Progenitor cell of endocrine pancreas (in vitro differentiated cells): ENCODE measurements around the gene ASIC3. TPM values are rescaled to one million over a fixed set of nuclear protein-coding genes. Genes with fewer than 3 reads are reported as not detected.
A peak's percentile ranks its signal among the peaks of the same experiment; 100 is the strongest.

Source experiments
- DNase-seq: peaks from one replicate; pipeline ENCODE4 v3.0.0; 2021; ENCODE audit warnings: low spot score; ENCODE audit not compliant: unreplicated experiment
- H3K27ac Mint-ChIP-seq: 2 replicates; pipeline ENCODE4 v1.8.0; 2021; ENCODE audit warnings: mild to moderate bottlenecking, moderate library complexity, mixed read lengths
- H3K27me3 Mint-ChIP-seq: 2 replicates; pipeline ENCODE4 v1.8.0; 2021; ENCODE audit warnings: mixed read lengths
- H3K36me3 Mint-ChIP-seq: 2 replicates; pipeline ENCODE4 v1.8.0; 2022; ENCODE audit warnings: mixed read lengths; ENCODE audit not compliant: insufficient read depth
- H3K4me1 Mint-ChIP-seq: 2 replicates; pipeline ENCODE4 v1.8.0; 2021; ENCODE audit warnings: low read depth, mixed read lengths
- H3K4me3 Mint-ChIP-seq: 2 replicates; pipeline ENCODE4 v1.8.0; 2021; ENCODE audit warnings: low read depth, mild to moderate bottlenecking, moderate library complexity, mixed read lengths
- H3K9me3 Mint-ChIP-seq: 2 replicates; pipeline ENCODE4 v1.8.0; 2021; ENCODE audit warnings: low read depth, mixed read lengths
- CTCF ChIP-seq: fragments of 200-600 bp; sonication (generic); IDR thresholded peaks from one replicate; pipeline ENCODE4 v1.5.0; 2021; ENCODE audit warnings: antibody characterized with exemption, mild to moderate bottlenecking; ENCODE audit not compliant: unreplicated experiment
- total RNA-seq: library from RNA; stranded (reverse); gene quantifications from 2 replicates; pipeline ENCODE4 v1.2.1, GENCODE V29; 2021

Gene ASIC3
- total RNA-seq, 1 donor from 2014 or later = 5.1 TPM

- Mint-ChIP-seq H3K27ac (no peak overlapping the region), H3K27me3 (peaks cover 23% of the 10 kb centered on the region), H3K4me1 (no peaks in the 10 kb centered on the region), H3K9me3 (no peaks in the 10 kb centered on the region), H3K36me3 (peaks cover 3% of the 10 kb centered on the region), H3K4me3 (no peak overlapping the region)
- no peak for TF ChIP-seq CTCF
- peak; percentile 75 for DNase-seq
Measured at GRCh38 chr7:151051108-151051507, 2.8 kb downstream of the ASIC3 start.

GRCh38 chr7:151053096-151053495 is 4.8 kb downstream of the ASIC3 start:
- peaks cover 23% of the 10 kb centered on the region for H3K27me3 Mint-ChIP-seq
- no peak for DNase-seq
- peaks cover 3% of the 10 kb centered on the region for H3K36me3 Mint-ChIP-seq
- H3K4me3 Mint-ChIP-seq = no peak overlapping the region
- TF ChIP-seq CTCF = no peak
- H3K9me3 Mint-ChIP-seq = no peaks in the 10 kb centered on the region
- peaks cover 12% of the 10 kb centered on the region for H3K4me1 Mint-ChIP-seq
- H3K27ac Mint-ChIP-seq = no peak overlapping the region

GRCh38 chr7:151053751-151054150 is 5.4 kb downstream of the ASIC3 start:
- Mint-ChIP-seq H3K27me3 (peaks cover 19% of the 10 kb centered on the region), H3K27ac (no peak overlapping the region), H3K4me3 (no peak overlapping the region), H3K9me3 (no peaks in the 10 kb centered on the region), H3K36me3 (peaks cover 3% of the 10 kb centered on the region), H3K4me1 (peaks cover 17% of the 10 kb centered on the region)
- DNase-seq = no peak
- no peak for TF ChIP-seq CTCF

- Mint-ChIP-seq H3K27me3 (peaks cover 8% of the 10 kb centered on the region), H3K4me1 (peaks cover 25% of the 10 kb centered on the region), H3K9me3 (no peaks in the 10 kb centered on the region), H3K4me3 (peak overlapping the region; percentile 89), H3K36me3 (peaks cover 3% of the 10 kb centered on the region), H3K27ac (no peak overlapping the region)
- TF ChIP-seq CTCF = no peak
- no peak for DNase-seq
Measured at GRCh38 chr7:151056283-151056665, 7.9 kb downstream of the ASIC3 start.

- Mint-ChIP-seq H3K27me3 (peaks cover 4% of the 10 kb centered on the region), H3K27ac (peak overlapping the region; percentile 93)
Measured at GRCh38 chr7:151056666-151057505, 8.6 kb downstream of the ASIC3 start.

More at GRCh38 chr7:151056666-151057505, 8.6 kb downstream of the ASIC3 start:
- TF ChIP-seq CTCF = peak; percentile 30
- Mint-ChIP-seq H3K36me3 (peaks cover 3% of the 10 kb centered on the region), H3K4me1 (peaks cover 31% of the 10 kb centered on the region), H3K4me3 (peak overlapping the region; percentile 89), H3K9me3 (no peaks in the 10 kb centered on the region)
- DNase-seq = no peak
